PC-9 (cell line): ENCODE results near the gene RPP25. TPM values are rescaled to one million over a fixed set of nuclear protein-coding genes. Genes with fewer than 3 reads are reported as not detected.

Source experiments
- BruUV-seq: library from RNA; stranded (reverse); fragments of 400-500 nt; replicated peaks from 2 replicates; lab custom pipeline; 2021; lab: Mats Ljungman, UMichigan
- CTCF ChIA-PET: fragments of 300-600 bp; sonication (Branson Sonifier 250); formaldehyde crosslinking; loops from one replicate; lab custom pipeline; 2022; ENCODE audit warnings: antibody characterized with exemption; lab: Charles Lee
- POLR2A ChIA-PET: fragments of 300-600 bp; sonication (Branson Sonifier 250); formaldehyde crosslinking; loops from one replicate; lab custom pipeline; 2022; ENCODE audit warnings: antibody characterized with exemption; ENCODE audit not compliant: unreplicated experiment; lab: Charles Lee
- DNase-seq, 2 experiments: peaks; one replicate each; pipeline versions ENCODE4 v3.0.0 to v3.0.0-alpha.2; 2015 to 2022; ENCODE audit warnings: mixed read lengths in 1 of 2
- H2AFZ ChIP-seq: fragments of 200-600 bp; sonication (generic); 2 replicates; pipeline ENCODE4 v1.8.1; 2017; ENCODE audit warnings: antibody characterized with exemption
- H3F3A ChIP-seq: fragments of 200-600 bp; sonication (generic); 2 replicates; pipeline ENCODE4 v1.8.1; 2017; ENCODE audit warnings: antibody characterized with exemption, mild to moderate bottlenecking, low read depth; ENCODE audit not compliant: insufficient read depth
- H3K27ac ChIP-seq: fragments of 200-600 bp; sonication (generic); 2 replicates; pipeline ENCODE4 v1.6.1; 2016; ENCODE audit warnings: mixed run types
- H3K27me3 ChIP-seq: fragments of 200-600 bp; sonication (generic); 2 replicates; pipeline ENCODE4 v1.6.1; 2016; ENCODE audit warnings: low read depth, mixed run types; ENCODE audit not compliant: insufficient read depth
- H3K36me3 ChIP-seq: fragments of 200-600 bp; sonication (generic); 2 replicates; pipeline ENCODE4 v1.6.1; 2016; ENCODE audit warnings: low read depth, mixed run types
- H3K4me1 ChIP-seq: fragments of 200-600 bp; sonication (generic); replicated peaks from 2 replicates; pipeline ENCODE4 v1.6.1; 2016; ENCODE audit warnings: mixed run types; ENCODE audit not compliant: insufficient read depth
- H3K4me2 ChIP-seq: fragments of 200-600 bp; sonication (generic); 2 replicates; pipeline ENCODE4 v1.6.1; 2017; ENCODE audit warnings: mixed run types
- H3K4me3 ChIP-seq: fragments of 200-600 bp; sonication (generic); 2 replicates; pipeline ENCODE4 v1.6.1; 2016; ENCODE audit warnings: mixed run types
- H3K79me2 ChIP-seq: fragments of 200-600 bp; sonication (generic); 2 replicates; pipeline ENCODE4 v1.6.1; 2017; ENCODE audit warnings: low read depth, mixed run types
- H3K9me2 ChIP-seq: fragments of 200-600 bp; sonication (generic); 2 replicates; pipeline ENCODE4 v1.8.1; 2017; ENCODE audit warnings: mild to moderate bottlenecking; ENCODE audit not compliant: insufficient read depth
- H3K9me3 ChIP-seq: fragments of 200-600 bp; sonication (generic); 2 replicates; pipeline ENCODE4 v1.8.1; 2016; ENCODE audit warnings: low read depth; ENCODE audit not compliant: insufficient read depth
- H4K20me1 ChIP-seq: fragments of 200-600 bp; sonication (generic); 2 replicates; pipeline ENCODE4 v1.8.1; 2017; ENCODE audit not compliant: insufficient read depth
- EZH2 ChIP-seq: fragments of 200-600 bp; sonication (generic); IDR thresholded peaks from 2 replicates; pipeline ENCODE4 v1.8.0; 2017; ENCODE audit warnings: antibody characterized with exemption, low read depth
- intact Hi-C: fragments of 100-400 bp; cut with micrococcal nuclease; formaldehyde crosslinking; loops from one replicate; pipeline ENCODE4 v1.10.0; 2022; ENCODE audit not compliant: unreplicated experiment
- total RNA-seq: library from RNA; stranded (reverse); gene quantifications from 2 replicates; pipeline ENCODE4 v1.2.3, GENCODE V29; 2021
- TF ChIP-seq, protein P1 (sequence below): fragments of 200-600 bp; sonication (generic); conservative IDR thresholded peaks from 2 replicates; pipeline ENCODE4 v1.6.1; 2017; ENCODE audit warnings: mixed run types, antibody characterized with exemption, mild to moderate bottlenecking, moderate library complexity

Gene RPP25
- total RNA-seq, 1 experiment from 2014 or later, result 14.9 TPM

DNA sequence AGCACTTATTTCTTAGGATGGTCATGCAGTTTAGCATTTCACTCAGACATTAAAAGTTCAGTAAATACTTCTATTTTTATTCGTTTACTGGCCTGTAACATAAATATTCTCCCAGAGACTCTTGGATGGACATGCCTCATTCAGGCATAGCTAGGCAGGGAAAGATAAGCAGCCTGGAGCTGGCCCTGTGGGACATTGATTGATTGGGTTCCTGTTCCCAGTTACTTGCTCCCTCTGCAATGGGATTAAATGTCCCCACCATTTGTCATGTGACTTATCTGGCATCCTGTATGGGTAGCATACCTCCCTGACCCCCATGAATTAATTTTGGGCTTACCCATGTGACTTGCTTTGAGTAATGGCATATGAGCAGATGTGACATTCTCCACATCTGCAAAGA lies 36.0 kb upstream of the RPP25 start:
- Histone ChIP-seq H3K36me3 (no peaks in the 10 kb centered on the region), H3K4me1 (peaks cover 8% of the 10 kb centered on the region), H3K4me2 (no peak overlapping the region), H4K20me1 (no peaks in the 10 kb centered on the region), H3F3A (no peaks in the 10 kb centered on the region), H2AFZ (no peak overlapping the region), H3K9me2 (no peaks in the 10 kb centered on the region), H3K9me3 (no peaks in the 10 kb centered on the region), H3K27me3 (peaks cover 25% of the 10 kb centered on the region), H3K4me3 (no peak overlapping the region), H3K27ac (no peak overlapping the region), H3K79me2 (peaks cover 10% of the 10 kb centered on the region)
- no peak for DNase-seq
- intact Hi-C loops, result no loop called here
- BruUV-seq, result no TSS peak
- TF ChIP-seq EZH2, result no peak
- TF ChIP-seq, protein P1, sequence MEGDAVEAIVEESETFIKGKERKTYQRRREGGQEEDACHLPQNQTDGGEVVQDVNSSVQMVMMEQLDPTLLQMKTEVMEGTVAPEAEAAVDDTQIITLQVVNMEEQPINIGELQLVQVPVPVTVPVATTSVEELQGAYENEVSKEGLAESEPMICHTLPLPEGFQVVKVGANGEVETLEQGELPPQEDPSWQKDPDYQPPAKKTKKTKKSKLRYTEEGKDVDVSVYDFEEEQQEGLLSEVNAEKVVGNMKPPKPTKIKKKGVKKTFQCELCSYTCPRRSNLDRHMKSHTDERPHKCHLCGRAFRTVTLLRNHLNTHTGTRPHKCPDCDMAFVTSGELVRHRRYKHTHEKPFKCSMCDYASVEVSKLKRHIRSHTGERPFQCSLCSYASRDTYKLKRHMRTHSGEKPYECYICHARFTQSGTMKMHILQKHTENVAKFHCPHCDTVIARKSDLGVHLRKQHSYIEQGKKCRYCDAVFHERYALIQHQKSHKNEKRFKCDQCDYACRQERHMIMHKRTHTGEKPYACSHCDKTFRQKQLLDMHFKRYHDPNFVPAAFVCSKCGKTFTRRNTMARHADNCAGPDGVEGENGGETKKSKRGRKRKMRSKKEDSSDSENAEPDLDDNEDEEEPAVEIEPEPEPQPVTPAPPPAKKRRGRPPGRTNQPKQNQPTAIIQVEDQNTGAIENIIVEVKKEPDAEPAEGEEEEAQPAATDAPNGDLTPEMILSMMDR, result no peak
- ChIA-PET CTCF (no interaction called here), POLR2A (no interaction called here)

DNA sequence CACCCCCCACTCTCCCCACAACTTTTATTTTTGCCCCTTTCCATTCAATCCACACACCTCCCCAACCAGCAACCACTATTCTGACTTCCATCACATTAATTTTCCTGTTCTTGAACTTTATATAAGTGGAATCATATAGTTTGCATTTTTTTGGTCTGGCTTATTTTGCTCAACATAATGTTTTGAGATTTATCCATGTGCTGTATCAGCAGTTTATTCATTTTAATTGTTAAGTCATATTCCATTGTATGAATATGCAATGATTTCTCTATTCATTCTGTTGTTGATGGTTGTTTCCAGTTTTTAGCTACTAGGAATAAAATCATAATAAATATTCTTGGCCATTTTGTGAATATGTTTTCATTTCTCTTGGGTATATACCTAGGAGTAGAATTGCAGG lies 33.0 kb upstream of the RPP25 start:
- BruUV-seq, result no TSS peak
- Histone ChIP-seq H3K4me2 (no peak overlapping the region), H3K4me3 (no peak overlapping the region), H3K27me3 (peaks cover 25% of the 10 kb centered on the region), H3K9me2 (no peaks in the 10 kb centered on the region), H3K27ac (no peak overlapping the region), H3K36me3 (no peaks in the 10 kb centered on the region), H3K4me1 (peaks cover 2% of the 10 kb centered on the region; the same call in 1 of the 2 replicates), H3F3A (no peaks in the 10 kb centered on the region), H3K9me3 (no peaks in the 10 kb centered on the region), H2AFZ (no peak overlapping the region), H4K20me1 (no peaks in the 10 kb centered on the region), H3K79me2 (no peaks in the 10 kb centered on the region)
- no peak for DNase-seq
- TF ChIP-seq, protein P1, result no peak
- TF ChIP-seq EZH2, result no peak
- POLR2A ChIA-PET, result no interaction called here
- CTCF ChIA-PET, result interaction anchor here (0.6 kb wide), 1 partner anchor 96 kb away, joined by 10 read pairs; no protein-coding TSS in a partner anchor
- intact Hi-C loops, result no loop called here

DNA sequence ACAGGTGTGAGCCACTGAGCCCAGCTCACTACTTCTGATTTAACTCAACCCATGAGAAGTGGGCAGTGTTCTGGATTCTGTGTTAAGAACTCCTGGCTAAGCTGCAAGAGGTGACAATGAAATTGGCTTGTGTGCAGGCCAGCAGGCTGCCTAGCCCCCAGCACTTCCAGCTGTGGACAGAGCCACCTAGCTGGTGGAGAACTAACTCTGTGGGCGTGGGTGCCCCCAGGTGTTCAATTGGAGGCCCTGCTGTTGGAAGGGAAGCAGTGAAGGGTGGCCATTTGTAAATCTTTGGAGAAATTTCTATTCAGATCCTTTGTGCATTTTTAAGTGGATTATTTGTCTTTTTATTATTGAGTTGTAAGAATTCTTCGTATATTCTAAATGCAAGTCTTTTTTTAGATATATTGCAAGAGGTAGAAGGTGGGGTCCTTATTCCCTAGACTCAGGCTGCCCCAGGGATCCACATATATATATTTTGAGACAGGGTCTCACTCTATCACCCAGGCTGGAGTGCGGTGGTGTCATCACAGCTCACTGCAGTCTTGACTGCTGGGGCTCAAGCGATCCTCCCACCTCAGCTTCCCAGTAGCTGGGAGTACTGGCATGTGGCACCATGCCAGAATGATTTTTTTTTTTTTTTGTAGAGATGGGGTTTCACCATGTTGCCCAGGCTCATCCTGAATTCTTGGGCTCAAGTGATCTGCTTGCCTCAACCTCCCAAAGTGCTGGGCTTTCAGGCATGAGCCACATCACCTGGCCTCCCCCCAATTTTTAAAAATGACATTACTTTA lies 31.6 kb upstream of the RPP25 start:
- H3K27ac ChIP-seq, result no peak overlapping the region
- H3K4me3 ChIP-seq, result no peak overlapping the region
- intact Hi-C loops, result loop anchor here (1.0 kb wide), 1 partner anchor 217 kb away; no protein-coding TSS in a partner anchor
- no peaks in the 10 kb centered on the region for H3K36me3 ChIP-seq
- BruUV-seq, result no TSS peak
- TF ChIP-seq EZH2, result no peak
- TF ChIP-seq, protein P1, result peak; percentile 83
- CTCF ChIA-PET, result interaction anchor here (0.6 to 0.9 kb wide), 4 partner anchors 38 to 321 kb away, joined by 3 to 4 read pairs (median 3); no protein-coding TSS in a partner anchor
- peaks cover 25% of the 10 kb centered on the region for H3K27me3 ChIP-seq
- peaks cover 16% of the 10 kb centered on the region for H3K4me1 ChIP-seq
- POLR2A ChIA-PET, result interaction anchor here (0.5 to 0.6 kb wide), 2 partner anchors 617 to 692 kb away, joined by 4 read pairs; no protein-coding TSS in a partner anchor
- H3K9me2 ChIP-seq, result no peaks in the 10 kb centered on the region
- no peaks in the 10 kb centered on the region for H3K79me2 ChIP-seq
- H4K20me1 ChIP-seq, result no peaks in the 10 kb centered on the region
- no peaks in the 10 kb centered on the region for H3K9me3 ChIP-seq
- H3K4me2 ChIP-seq, result no peak overlapping the region
- peaks cover 11% of the 10 kb centered on the region for H3F3A ChIP-seq
- peak; percentile 59 to 60 for DNase-seq
- no peak overlapping the region for H2AFZ ChIP-seq
